Astrocyte of the hippocampus (primary cell): Measurements from ENCODE around the gene WFIKKN2.
A peak's percentile ranks its signal among the peaks of the same experiment; 100 is the strongest.

ENCODE experiments used
- DNase-seq: peaks from one replicate; pipeline ENCODE4 v3.0.0; 2011; ENCODE audit warnings: low read depth, low spot score

The WFIKKN2 gene

DNA sequence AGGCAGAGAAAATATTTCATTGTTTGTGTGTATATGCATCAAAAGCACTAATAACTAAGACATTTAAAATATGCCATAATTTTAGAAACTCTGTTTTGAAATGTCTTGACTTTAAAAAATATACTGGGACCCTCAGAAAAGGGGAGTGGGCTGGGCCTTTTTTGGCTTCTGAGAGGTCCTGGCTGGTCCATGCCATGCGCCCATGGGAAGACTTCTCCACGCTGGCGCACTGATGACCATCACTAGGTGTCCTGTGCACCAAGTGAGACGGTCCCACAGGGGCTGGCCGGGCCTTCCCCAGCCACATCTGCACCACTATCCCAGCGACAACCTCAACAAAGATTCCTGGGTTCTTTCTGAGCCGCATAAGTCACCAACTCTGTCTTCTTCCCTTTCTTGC, 27.0 kb upstream of the WFIKKN2 start:
- DNase-seq = no peak

DNA sequence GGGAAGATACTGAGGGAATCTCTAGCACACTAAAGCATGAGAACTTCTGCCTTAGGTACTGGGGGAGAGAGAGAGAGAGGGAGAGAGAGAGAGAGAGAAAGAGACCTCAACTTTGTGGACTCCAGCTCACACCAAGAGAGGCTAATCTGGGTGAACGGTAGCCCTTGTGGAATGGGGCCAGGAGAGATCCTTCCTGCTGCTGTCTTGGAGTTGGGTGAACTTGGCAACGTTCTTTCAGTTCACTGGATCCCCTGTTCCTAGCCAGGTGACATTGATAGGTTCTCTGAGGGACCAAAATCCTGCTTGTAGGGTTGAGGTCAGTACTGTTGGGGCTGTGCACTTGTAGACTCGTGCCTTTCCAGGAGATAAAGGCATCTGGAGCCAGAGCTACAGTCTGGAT, 26.5 kb upstream of the WFIKKN2 start:
- no peak for DNase-seq

DNA sequence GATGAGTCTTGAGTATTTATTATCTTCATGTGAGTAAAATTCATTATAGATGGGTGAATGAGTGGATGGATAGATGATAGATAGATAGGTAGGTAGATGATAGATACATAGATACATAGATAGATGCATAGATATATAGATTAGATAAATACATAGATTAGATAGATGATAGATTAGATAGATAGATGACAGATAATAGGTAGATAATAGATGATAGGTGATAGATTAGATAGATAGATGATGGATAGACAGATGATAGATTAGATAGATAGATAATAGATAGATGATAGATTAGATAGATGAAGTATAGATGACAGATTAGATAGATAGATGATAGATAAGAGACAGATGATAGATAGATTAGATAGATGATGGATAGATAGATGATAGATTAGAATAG, 21.8 kb upstream of the WFIKKN2 start:
- no peak for DNase-seq

DNA sequence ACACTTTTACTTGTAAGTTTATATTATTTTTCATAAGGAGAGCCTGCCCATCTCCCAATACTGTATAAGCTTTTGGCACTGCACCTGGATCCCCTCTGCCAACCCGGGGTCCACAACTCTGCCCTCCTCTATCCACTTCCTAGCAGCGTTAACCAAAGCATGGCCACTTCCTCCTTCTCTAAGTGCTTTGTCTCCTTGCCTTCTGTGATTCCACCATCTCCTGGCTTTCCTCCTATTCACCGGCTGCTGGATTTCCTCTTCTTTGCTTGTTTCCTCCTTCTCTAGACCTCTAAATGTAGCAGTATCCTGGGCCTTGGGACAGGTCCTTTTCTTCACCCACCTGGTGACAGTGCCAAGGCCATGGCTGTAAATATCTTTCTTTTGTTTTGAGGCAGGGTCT, 20.0 kb upstream of the WFIKKN2 start:
- no peak for DNase-seq

DNA sequence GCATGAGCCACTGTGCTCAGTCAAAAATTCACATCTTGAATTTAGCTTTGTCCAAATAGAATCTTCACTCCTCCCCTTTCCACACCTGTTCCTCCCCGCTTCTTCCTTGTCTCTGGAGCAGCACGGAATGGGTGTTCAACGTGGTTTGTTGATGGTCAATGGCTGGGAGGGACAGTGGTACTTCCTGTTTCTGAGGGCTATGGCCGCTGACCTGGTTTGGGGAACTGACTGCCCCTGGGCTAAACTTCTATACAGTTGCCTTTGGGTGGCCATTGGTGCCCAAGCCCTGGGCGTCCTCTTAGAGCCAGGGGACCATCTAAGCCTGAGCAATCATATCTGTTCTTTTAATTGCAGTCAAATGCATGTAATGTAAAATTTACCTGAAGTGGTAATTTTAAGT, 19.1 kb upstream of the WFIKKN2 start:
- DNase-seq = no peak

DNA sequence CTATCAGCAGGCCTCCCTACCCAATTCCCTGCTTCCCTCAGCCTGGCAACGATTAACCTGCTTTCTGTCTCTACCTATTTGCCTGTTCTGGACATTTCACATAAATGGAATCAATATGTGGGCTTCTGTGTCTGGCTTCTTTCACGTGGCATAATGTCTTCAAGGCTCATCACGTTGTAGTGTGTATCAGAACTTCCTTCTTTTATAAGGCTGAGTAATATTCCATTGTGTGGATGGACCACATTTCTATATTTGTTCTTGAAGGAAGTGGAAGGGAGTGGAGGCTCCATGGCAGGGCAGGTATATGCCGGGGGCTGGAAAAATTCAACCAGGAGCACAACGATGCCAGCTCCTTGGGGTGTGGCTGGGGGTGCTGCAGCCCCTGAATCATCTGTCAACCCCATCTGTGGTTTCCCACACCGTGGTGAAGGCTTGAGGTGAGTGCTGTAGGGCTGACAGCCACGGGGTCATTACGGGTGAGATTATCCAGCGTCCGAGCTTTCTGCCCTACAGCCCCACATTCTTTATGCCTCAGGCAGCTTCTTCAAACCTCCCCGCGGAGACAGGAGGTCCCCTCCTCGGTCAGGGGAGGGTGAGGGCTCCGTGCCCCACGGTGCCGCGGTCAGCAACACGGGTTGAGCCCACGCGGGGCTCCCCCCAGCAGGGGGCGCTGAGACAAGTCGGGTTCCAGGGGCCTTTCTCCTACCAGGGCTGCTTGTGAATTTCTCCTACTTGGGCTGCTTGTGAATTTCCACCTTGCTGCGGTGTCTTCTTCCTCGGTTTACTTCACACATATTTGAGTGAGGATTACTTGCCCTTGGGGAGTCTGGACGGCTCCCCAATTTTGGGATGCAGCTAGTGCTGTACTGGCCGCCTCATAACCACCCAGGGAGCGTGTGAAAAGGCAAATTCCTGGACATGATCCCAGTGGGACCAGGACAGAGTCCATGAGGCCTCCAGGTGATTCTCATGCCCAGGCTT, 18.3 kb upstream of the WFIKKN2 start:
- DNase-seq = no peak

DNA sequence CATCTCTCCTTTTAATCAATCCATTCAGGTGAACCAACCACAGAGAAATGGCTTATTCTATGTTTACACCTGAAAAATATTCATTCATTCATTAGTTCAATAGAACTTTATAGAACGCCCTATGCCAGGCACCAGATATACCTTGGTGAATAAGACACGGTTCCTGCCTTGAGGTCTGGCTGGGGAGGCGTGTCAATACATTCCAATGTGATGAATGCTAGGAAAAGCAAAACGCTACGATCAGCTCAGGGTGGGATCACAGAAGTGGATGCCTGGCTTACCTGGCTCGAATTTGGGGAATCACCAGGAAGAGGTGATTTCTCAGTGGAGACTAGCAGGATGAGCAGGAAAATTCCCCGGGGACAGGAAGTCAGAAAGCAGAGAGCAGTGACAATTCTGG, 17.5 kb upstream of the WFIKKN2 start:
- peak; percentile 64 for DNase-seq

DNA sequence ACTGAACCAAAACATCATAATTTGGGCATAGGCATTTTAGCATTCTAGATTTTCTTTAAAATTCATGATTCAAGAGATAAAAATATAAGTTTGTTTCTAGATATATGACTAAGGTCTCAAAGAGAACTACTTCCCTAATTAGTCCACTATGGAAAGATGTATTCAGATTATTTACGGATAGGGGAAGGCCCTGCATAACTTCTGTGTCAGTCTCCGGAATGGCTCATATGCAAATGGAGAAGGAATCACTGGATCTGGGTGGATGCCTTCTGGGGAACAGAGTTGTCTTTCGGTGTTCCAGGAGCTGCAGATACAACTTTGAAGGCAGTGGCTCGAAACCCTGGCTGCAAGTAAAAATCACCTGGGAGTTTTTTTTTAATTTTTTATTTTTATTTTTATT, 17.1 kb upstream of the WFIKKN2 start:
- DNase-seq = no peak

DNA sequence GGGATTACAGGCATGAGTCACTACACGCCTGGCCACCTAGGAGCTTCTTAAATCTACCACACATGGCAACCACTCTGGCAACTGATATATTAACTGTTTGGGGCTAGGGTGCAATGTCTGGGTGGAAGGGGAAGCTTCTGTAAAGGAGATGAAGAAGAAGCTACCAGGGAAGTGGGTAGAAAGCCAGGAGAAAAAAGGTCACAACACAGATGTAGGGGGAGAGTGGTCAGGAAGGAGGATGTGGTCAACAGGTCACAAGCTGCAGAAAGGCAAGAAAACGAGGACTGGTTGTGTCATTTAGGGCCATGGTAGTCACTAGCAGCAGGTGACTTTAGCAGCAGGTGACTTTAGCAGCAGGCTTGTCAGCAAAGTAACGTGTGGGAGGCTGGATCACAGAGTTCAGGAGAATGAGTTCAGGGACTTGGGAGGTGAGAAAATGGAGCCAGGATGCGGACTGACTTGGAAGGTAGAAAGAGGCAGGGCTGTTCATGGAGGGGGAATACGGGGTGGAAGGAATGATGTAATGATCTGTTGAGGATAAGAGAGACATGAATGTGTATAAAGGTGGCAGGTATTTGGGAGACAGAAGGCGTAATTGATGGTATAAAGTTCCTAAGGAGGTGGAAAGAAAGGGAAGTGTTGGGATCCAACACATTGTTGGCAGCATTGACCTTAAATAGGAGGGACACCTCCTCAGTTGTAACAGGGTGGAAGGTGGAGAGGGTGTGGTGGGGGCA, 16.3 kb upstream of the WFIKKN2 start:
- no peak for DNase-seq

DNA sequence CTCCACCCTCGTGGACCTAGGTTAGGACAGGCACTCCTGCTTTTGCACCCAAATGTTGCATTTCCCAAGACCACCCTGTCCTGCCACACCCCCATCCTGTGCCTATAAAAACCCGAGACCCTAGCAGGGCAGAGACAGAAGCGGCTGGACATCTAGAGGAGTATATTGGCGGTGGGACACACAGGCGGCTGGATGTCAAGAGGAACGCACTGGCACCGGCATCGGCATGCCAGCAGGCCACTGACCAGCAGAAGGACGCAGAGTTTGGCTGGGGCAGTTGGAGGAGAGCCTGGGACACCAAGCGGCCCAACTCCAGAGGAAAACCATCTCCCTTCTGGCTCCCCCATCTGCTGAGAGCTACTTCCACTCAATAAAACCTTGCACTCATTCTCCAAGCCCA, 14.7 kb upstream of the WFIKKN2 start:
- no peak for DNase-seq

DNA sequence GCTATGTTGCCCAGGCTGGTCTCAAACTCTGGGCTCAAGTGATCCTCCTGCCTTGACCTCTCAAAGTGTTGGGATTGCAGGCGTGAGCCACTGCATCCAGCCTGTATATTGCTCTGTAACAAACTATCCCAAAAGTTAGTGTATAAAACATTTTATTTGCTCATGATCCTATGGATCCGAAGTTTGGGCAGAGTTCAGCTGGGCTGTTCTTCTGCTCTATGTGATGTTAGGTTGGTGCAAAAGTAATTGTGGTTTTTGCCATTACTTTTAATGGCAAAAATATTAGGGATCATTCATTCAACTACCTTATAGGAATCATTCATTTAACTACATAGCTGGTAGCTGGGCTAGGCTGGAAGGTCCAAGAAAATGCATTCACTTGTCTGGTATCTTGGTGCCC, 12.8 kb upstream of the WFIKKN2 start:
- no peak for DNase-seq

DNA sequence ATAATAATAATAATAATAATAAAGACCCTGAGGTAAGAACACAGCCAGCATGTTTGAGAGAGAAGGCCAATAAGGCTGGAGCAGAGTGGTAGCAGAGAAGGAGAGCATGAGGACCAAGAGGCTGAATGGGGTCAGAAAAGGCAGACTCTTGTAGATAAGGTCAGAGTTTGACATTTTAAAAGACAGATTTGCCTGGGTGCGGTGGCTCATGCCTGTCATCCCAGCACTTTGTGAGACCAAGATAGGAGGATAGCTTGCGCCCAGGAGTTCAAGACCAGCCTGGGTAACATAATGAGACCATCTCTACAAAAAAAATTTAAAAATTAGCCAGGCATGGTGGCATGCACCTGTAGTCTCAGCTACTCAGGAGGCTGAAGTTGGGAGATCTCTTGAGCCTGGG, 11.0 kb upstream of the WFIKKN2 start:
- no peak for DNase-seq

DNA sequence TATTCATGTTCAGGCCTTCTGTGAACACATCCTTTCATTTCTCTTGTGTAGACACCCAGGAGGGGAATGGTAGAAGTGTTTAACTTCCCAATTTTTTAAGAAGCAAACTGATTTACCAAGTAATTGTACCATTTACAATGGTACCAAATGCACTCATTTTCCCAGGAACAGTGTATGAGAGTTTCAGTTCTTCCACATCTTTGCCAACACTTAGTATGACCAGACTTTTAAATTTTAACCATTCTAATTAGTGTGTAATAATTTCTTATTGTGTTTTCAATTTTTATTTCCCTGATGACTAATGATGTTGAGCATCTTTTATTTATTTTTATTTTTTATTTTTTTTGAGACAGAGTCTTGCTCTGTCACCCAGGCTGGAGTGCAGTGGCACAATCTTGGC, 10.2 kb upstream of the WFIKKN2 start:
- DNase-seq = no peak

DNA sequence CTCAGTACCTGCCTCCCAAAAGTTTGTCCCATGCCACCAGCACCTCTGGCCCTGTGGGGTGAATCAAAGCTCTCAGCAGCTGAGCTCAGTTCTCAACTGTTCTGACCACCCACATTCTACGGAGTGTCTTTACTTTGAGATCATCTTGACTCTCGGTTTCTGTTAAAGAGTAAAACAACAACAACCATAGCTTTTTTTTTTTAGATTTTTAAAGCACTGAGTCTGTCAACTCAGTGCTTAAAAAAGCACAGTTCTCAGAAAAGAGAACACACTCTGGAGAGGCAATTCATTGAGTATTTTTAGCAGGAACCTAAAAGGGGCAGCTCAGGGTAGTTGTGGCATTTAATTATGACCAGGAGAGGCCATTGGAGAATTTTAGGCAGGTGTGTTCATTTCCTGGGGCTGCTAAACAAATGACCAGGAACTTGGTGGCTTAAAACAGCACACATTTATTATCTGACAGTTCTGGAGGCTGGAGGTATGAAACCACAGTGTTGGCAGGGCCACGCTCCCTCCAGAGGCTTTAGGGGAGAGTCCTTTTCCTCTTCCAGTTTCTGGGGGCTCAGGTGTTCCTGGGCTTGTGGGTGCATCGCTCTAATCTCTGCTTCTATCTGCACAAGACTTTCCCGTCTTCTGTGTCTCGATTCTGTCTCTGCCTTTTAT, 6.7 kb upstream of the WFIKKN2 start:
- DNase-seq = no peak

DNA sequence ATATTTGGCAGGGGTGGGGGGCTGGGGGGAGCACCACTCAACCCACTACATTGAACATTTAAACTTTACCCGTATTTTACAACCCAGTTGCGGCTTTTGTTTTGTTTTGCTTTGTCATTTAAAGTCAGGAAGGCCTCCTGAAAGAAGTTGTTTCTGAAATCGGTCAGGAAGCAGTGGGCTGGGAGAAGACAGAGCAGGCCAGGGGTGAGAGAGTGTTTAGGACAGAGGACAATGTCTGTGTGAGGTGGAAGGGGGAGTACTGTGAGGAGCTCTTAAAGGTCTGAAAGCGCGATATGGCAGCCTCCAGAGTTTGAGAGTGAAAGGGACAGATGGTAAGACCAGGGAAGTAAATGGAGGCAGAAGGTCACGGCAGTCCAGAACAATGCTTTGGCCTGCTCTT, 6.1 kb upstream of the WFIKKN2 start:
- no peak for DNase-seq

DNA sequence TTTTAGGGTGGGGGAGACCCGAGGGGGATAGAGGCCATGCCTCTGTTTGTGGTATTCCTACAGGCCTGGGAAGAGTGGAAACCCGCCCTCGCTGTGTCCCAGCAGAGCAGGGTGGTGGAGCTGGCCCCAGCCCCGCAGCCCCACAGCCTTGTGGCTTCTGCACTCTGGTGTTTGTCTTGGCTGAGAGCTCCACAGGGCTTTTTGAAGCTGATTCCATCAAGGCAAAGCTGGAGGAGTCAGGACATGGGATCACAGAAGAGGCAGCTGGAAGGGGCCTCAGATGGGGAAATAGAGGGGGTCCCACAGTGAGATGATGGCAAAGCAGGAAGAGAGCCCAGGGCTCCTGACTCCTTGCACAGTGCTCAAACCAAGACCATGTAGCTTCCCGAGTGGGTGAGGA, 5.0 kb upstream of the WFIKKN2 start:
- DNase-seq = peak; percentile 74

DNA sequence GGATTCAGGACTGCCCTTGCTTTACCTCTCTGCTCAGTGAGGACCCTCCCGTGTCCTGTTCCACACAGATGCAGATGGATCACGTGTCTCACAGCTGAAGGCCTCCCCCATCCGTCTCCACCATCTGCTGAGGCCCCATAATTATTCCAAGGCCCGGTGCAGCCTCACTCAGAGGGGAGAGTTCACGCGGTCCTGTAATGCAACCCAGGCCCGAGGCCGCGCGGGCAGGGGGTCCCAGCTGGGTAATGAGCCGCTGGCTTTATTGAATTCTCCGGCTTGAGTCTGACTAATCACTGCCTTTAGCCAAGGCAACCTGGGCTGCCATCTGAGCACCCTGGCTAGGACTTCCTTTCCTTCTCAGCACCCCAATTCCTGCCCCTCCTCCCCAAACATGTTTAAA, 4.4 kb upstream of the WFIKKN2 start:
- no peak for DNase-seq

DNA sequence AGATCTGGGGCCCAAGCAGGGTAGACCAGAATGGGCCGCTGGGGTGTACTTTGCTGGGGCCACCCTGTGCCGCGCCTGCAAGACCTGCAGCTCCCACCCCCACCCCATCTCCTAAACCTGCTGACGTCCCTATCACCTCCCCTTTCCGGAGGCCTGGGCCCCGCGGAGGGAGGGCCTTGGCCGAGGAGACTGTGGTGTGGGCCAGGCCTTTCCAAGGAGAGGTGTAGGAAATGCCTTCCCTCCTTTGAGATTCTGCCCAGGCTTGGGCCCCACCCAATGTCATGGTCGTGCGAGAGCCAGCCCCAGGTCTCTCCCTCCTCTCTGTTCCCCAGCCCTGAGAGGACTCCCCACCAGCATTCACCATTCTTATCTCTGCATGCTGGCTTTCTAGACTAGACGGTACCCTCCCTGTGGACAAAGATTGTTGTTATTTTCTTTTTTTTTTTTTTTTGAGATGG, 3.9 kb upstream of the WFIKKN2 start:
- no peak for DNase-seq

DNA sequence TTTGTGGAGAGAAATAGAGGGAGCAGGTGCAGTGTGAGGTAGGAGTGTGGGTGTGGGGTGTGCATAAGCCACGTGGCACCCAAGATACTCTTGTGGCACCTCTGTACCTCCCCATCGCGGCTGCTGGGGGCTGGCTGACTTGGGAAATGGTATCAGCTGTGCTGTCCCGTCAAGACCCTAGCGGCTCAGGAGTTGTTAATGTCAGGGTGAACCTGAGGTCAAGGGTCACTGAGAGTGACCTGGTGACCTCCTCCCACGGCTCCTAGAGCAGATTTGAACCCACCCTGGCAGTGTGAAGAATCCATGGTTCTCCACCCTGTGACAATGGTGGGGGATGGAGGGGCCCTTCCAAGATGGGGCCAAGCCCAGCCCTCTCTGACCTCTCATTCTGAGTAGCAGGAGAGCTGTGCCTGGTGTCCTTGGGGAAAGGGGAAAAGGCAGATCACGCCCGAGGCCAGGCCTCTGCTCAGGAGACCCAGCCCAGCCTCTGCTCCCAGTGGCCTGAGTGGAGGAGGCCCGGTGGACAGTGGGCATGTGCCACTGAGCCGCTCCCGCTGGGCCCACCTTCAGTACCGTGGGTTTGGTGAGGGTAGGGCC, 3.0 kb upstream of the WFIKKN2 start:
- no peak for DNase-seq

DNA sequence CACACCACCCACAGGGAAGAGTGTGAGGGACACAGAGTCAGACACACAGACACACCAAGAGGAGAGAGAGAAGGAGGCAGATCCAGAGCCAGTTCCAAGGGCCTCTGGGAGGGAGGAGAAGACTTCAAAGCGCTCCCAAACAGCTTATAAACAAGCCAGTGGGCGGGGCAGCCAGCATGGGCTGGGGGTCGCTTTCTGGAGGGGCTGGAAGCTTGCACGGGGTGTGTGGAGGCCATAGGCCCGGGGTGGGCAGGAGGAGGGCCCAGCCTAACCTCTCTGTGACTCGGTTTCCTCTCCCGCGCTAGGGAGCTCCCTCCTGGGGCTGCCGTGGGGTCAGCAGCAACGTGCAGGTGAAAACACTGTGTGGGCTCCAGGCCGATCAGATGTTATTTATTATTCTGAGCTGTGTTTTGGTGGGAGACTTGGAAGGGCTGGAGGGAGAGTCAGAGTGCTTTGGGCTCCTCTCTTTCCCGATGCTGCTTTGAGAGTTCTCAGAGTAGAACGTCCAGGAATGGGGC, 2.5 kb upstream of the WFIKKN2 start:
- DNase-seq = no peak

DNA sequence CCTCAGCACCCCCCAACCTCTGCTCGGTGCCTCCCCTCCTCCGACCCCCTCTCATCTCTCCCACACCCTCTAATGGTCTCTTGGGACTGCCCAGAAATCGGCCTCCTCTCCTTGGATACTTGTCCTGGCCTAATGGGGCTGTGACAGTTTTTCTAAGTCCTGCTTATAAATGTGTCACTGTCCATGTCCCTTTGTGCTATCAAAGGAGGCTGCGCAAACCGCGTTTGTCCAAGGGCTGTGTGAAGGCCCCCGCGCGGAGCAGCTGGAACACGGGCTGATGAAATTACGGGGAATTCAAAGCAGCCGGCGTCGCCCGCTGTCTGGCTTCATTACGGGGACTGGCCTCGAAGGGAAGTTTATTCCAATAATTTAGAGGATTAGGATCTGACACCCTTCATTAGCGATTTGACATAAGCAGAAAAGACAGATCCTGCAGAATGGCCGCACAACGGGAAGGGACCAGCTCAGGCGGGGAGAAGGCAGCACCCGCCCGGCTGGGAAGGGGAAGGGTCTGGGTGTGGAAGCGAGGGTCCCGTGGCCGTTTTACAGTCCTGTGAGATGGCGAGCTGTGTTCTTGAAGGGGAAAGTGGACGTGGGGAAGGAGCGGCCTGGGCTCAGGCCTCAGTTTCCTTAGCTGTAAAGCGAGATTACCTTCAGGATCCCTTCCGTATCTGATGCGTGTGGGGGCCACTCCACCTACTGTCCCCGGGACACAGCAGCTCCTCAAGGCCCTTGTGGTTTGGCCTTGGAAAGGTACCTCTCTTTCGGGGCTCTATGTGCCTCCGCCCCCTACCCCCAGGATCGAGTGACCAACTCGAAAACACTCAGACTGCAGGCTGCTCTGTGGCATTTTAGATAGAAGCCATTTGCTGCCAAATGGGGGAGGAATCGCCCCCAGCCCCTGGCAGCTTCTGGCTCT, 1.6 kb upstream of the WFIKKN2 start:
- no peak for DNase-seq
